HL-60 (cell line): ENCODE data around the gene OGN.

Source experiments
- CTCF ChIP-seq: IDR thresholded peaks from one replicate; pipeline ENCODE4 v1.5.1; 2011; ENCODE audit warnings: low read length, control low read depth, inconsistent platforms; ENCODE audit not compliant: insufficient read depth
- GABPA ChIP-seq: IDR thresholded peaks from 2 replicates; pipeline ENCODE4 v1.6.1; 2012; ENCODE audit warnings: low read depth
- POLR2AphosphoS5 ChIP-seq: IDR thresholded peaks from 2 replicates; pipeline ENCODE4 v1.6.1; 2012; ENCODE audit warnings: low read depth
- SPI1 ChIP-seq: IDR thresholded peaks from 2 replicates; pipeline ENCODE4 v1.6.1; 2012; ENCODE audit warnings: low read depth, mild to moderate bottlenecking, borderline replicate concordance

DNA sequence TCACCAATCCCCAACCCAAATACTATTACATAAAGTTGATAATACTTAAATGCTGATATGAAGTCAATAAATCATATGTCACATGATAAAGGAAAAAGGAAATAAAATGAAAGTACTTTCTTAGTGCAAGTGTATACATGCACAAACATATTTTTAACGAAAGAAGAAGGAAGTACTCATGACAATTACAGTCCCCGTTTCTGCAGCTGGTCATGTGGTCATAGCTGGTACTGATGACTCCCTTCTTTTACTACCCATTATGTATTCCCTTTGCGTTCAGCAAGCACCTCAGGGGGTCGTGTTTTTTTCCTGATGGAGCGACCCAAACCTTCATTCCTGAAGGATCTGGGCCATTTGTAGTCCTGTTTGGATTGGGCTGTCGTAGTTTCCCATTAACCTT lies 51.3 kb downstream of the OGN start:
- TF ChIP-seq GABPA (no peak), POLR2AphosphoS5 (no peak), CTCF (no peak), SPI1 (no peak)
